NCI-H146 (cell line): ENCODE data around the gene DIAPH3.

Experiments used
- DNase-seq: peaks from one replicate; lab custom pipeline; 2025; lab: John Stamatoyannopoulos, UW

Gene DIAPH3

DNA sequence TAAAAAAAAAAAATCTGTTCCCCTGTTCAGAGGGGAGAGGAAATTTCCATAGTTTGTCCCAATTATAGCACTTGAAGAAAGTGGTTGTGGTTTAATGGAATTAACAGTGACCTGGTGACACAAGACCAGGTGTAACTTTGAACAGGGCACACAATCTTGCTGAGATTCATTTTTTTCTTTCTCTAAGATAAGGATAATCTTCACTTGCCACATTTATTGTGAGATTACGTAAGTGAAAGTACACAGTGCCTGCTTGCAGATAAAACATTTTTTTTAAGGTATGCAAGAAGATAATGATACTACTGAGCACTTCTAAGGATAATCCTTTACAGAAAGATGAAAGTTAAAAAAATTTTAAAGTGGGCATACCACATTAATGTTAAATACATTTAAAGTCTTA is 448.1 kb downstream of the DIAPH3 start:
- DNase-seq, result peak; percentile 36

DNA sequence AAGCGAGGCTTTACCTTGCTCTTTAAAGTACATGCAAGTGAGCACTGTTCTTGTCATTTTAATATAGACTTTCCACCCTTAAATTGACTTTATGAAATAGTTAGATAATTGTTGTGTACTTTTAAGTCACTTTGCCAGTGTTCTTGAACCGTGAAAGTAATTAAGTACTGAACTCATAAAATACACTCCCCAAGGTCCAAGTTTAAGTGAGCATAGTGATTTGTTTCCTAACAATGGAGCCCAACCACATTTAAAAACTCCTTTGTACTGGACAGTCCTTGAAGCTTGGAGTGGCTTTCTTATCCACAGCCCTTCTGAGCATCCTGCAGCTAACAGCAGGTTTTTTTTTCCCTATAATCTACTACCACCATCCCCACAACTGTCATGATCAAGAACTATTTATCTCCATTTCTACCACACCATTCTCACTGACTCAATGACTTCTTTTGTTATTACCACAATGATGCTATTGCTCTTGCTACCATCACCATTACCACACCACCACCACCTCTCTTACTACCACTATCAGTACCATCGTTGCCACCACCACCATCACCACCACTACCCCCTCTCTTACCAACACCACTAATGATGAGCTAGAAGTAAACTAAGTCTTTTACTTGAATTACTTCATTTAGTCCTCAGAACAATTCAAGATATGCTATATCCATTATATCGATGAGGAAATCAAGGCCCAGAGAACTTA is 452.6 kb downstream of the DIAPH3 start:
- DNase-seq, result peak; percentile 26

- DNase-seq, result no peak
These were observed 453.3 kb downstream of the DIAPH3 start for GRCh38 chr13:59710416-59710815.

DNA sequence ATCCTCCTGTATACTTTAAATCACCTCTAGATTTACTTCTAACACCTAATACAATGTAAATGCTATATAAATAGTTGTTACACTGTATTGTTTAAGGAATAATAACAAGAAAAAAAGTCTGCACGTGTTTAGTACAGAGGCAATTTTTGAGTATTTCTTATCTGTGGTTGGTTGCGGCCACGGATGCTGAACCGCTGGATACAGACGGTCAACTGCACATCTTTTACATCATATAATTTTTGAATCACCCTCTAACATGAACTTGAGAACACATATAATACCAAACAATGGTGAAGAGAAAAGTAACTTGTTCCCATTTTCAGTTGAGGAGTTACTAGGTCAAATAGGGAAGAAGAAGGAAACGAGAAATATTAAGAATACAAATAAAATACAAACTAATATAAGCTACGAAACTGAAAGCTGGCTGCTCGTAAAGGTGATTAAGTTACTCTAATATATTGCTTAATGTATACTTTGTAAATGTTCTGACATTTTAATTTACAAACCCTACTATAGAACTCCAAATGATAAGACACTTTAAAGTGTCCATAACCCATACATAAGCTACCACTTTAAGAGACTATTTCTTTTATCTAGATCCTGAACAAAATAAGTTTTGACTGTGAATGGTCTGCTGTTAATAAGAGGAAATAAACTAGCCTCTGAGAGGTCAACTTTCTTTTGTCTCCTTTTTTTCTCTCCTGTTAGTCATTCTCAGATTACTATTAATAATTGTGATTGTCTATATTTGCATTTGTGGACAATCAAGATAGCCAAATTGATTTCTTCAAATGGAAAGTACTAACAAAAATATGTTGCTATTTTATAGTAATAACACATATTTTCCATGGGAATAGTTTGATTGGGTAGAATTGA is 457.4 kb downstream of the DIAPH3 start:
- DNase-seq, result peak; percentile 35

DNA sequence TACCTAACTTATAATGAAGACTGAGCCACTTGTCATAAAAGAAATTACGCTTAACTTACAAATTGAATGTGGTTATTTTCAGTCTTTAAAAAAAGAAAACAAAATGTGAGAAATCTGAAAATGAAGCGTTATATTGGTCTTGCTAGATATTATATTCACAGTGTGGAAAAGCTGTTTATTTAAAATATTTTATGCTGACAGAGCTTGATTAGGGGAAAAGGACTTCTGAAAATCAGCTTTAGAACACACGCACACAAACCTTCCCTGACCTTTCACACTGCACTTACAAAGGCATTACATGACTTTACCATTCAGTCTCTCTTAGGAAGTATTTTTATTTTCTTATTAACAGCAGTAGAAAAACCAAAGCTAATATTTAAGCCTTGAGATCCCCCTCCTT is 461.5 kb downstream of the DIAPH3 start:
- DNase-seq, result no peak

DNA sequence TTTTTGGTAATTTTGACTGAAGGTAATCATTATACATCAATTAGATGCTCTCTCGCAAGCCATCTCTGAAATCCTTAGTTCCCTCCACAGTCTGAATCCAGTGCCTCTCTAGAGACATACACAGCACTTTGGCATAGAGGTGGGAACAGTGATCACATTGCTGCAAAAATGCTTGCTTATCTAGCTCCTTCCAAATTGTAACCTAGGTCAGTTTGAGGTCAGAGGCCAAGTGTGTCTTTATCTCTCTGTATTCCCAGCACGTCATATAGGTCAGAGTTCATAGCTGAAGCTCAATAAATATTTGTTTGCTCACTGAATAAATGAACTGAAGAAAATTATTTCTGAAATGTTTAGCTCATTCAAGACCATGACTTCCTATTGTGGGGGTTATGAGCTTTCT is 462.5 kb downstream of the DIAPH3 start:
- peak; percentile 27 for DNase-seq

GRCh38 chr13:59700281-59700680 is 463.4 kb downstream of the DIAPH3 start:
- DNase-seq, result peak; percentile 60

DNA sequence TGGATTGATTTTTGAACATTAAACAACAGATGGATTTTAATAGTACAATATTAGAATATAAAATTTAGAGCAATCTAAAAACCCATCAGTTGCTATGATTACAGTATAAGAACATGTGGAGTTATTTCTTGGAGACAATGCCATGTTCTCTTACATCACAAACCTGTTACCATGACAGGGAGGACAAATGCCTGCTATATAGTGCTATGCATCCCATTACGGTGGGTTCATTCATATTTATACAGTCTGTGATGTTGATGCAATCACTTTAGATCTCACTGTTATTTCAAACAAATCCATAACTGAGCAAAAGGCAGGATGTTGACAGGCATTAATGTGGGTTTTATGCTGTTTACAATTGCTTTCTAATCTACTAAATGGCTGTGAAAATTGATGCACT is 467.5 kb downstream of the DIAPH3 start:
- no peak for DNase-seq

GRCh38 chr13:59691501-59692066 is 472.1 kb downstream of the DIAPH3 start:
- no peak for DNase-seq

- no peak for DNase-seq
These were observed 472.7 kb downstream of the DIAPH3 start for GRCh38 chr13:59690857-59691500.

DNA sequence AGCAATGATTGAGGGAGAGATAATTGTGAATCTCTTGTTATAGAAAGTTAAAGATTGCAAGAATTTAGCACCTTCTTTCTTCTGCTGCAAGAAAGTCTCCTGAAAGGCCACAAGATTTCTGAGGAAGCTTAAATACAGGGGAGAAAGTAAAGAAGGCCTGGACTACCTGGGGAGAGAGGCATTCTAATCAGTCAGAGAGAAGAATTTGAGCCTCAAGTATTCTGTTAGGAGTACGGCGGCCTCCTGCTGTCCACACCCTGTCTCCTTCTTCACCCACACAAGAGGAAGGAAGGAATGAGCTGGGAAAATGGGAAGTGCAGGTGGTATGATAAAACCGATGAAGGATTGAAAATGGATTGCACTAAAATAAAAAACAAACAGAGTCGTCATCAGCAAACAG is 474.7 kb downstream of the DIAPH3 start:
- DNase-seq, result no peak

DNA sequence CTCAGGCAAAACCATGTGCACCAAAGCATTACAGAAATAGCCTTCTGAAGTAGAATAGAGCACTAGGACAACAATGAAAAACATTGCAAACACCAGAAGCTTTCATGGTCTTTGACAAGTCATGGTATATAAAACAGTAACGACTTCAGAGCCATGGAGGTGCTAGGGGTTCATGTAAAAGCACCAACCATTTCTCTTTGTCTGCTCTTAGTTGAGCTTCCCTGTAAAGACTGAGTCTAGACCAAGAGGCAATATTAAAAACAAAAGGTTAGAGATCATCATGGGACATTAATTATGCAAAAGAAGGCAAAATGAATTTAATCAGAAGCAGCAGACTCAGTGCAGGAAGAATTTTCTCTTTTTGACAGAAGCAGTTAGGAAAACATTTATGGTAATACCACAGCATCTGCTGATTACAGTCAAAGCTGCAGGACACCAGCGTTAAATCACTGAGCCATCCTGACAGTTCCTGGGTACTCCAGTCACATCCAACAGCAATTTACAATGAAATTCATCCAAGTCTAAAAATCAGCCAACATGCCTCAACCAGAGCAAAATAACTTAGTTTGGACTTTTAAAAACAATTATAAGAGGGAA is 476.8 kb downstream of the DIAPH3 start:
- DNase-seq, result no peak

- DNase-seq, result peak; percentile 22
These were observed 479.6 kb downstream of the DIAPH3 start for GRCh38 chr13:59684105-59684504.

DNA sequence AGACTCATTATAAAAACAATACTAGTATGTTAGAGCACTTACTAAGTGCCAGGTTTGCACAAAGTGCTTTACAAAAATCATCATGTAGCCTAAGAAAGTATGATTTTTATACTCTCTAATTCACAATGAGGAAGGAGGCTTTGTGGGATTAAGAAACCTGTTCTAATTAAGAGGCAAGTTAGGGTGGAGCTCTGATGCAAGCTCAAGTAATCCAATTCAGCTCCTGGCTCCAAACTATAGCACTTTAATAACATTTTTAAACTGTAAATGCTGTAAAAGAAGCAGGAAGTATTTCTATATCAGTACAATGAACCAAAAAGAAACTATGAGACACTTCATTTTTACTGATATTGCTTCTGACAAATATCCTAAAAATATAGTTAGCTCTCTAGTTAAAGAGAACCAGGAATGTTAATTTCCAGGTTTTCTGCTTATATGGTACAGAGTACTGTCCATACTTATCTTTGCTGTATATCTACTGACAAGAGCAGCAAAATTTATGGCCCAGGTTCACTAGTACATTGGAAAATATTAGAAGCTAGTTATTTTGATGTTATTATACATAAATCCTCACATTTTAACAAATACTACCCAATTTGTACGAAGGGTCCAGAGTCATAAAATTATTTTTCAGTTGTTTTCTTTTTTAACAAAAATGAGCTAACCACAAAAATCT is 482.0 kb downstream of the DIAPH3 start:
- DNase-seq, result no peak

GRCh38 chr13:59680429-59681024 is 483.2 kb downstream of the DIAPH3 start:
- peak; percentile 49 for DNase-seq

DNA sequence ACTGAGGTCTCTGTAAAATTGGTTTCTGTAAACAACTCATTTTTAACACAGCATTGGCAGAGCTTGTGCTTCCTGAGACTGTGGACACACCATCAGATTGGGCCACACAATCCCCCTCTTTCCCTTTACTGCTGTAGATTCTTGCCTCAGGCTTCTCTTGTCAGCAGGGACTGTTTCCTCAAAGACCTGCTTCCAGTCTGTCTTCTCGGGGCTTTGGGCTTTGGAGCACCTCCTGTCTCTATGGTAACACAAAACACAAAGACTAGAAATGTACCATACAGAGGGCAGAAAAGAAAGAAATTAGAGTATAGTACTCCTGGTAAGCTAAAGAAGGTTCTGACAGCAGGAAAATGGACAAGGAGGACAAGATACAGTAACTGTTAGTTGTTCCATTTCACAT is 484.5 kb downstream of the DIAPH3 start:
- DNase-seq, result peak; percentile 40

GRCh38 chr13:59677966-59678814 is 485.5 kb downstream of the DIAPH3 start:
- peak; percentile 60 for DNase-seq

- DNase-seq, result no peak
These were observed 486.3 kb downstream of the DIAPH3 start for GRCh38 chr13:59677430-59677829.

DNA sequence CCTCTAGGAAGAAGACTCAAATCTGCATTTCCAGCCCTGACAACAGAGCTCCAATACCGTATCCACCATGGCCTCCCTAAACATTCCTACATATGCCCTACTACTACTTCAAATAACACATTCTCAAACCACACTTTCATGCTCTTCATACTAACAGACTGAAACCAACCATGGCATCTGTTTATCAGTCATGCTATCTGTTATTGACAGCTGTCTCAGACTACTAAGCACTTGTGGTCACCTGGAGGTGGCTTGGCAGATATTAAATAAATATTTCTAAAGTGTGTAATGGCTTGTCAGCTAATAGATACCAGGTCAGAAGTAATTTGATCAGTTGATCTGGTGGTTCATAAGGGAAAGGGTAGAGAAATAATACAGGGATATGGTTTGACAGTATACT is 489.1 kb downstream of the DIAPH3 start:
- DNase-seq, result no peak

DNA sequence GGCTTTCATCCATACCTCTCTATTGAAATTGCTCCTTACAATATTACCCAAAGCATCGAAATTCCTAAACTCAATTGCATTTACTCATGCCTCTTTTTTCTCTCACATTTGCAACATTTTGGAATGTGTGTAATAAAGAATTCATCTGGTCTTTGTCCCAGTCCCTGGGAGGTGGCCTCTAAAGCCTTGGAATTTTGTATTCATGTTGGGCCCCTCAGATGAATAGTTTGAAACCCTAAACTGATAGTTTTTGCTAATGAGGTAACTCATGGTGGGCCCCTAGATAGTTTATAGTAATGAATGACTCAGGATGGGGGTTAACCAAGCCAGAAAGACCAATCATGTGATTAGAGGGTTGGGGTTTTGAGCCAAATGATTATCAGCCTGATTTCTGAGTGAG is 490.4 kb downstream of the DIAPH3 start:
- DNase-seq, result no peak
